GM19099 (cell line): ENCODE measurements around the gene AGXT2.

Experiments used
- POLR2A ChIP-seq: IDR thresholded peaks from 3 replicates; pipeline ENCODE4 v1.6.1; 2011; ENCODE audit warnings: low read depth; ENCODE audit not compliant: insufficient read length; ENCODE audit errors: extremely low read depth

The AGXT2 gene

GRCh38 chr5:35003018-35003957 is 44.5 kb downstream of the AGXT2 start:
- no peak for TF ChIP-seq POLR2A

GRCh38 chr5:35002459-35002858 is 45.3 kb downstream of the AGXT2 start:
- TF ChIP-seq POLR2A = no peak

GRCh38 chr5:35001842-35002241 is 45.9 kb downstream of the AGXT2 start:
- TF ChIP-seq POLR2A = no peak

- TF ChIP-seq POLR2A = no peak
Measured at GRCh38 chr5:34998058-34998789, 49.5 kb downstream of the AGXT2 start.

GRCh38 chr5:34996261-34996660 is 51.5 kb downstream of the AGXT2 start:
- TF ChIP-seq POLR2A = no peak

- TF ChIP-seq POLR2A = no peak
Measured at GRCh38 chr5:34993951-34994350, 53.8 kb downstream of the AGXT2 start.

GRCh38 chr5:34991486-34992238 is 56.1 kb downstream of the AGXT2 start:
- no peak for TF ChIP-seq POLR2A

GRCh38 chr5:34986965-34987364 is 60.8 kb downstream of the AGXT2 start:
- TF ChIP-seq POLR2A = no peak

- TF ChIP-seq POLR2A = no peak
Measured at GRCh38 chr5:34982823-34983222, 64.9 kb downstream of the AGXT2 start.

- TF ChIP-seq POLR2A = no peak
Measured at GRCh38 chr5:34978681-34979080, 69.1 kb downstream of the AGXT2 start.

GRCh38 chr5:34977934-34978613 is 69.7 kb downstream of the AGXT2 start:
- no peak for TF ChIP-seq POLR2A

- TF ChIP-seq POLR2A = no peak
Measured at GRCh38 chr5:34976347-34976746, 71.4 kb downstream of the AGXT2 start.

- TF ChIP-seq POLR2A = no peak
Measured at GRCh38 chr5:34970552-34970951, 77.2 kb downstream of the AGXT2 start.

- no peak for TF ChIP-seq POLR2A
Measured at GRCh38 chr5:34968258-34968657, 79.5 kb downstream of the AGXT2 start.

GRCh38 chr5:34967540-34967939 is 80.2 kb downstream of the AGXT2 start:
- TF ChIP-seq POLR2A = no peak
